ENCODE results near the gene FOXRED2. TPM values are rescaled to one million over a fixed set of nuclear protein-coding genes. Genes with fewer than 3 reads are reported as not detected.

The FOXRED2 gene
- total and polyA plus RNA-seq, 2 donors (not counting 1 experiment from before 2014, with no cell fraction given) = 0.86 to 7.4 TPM

DNA sequence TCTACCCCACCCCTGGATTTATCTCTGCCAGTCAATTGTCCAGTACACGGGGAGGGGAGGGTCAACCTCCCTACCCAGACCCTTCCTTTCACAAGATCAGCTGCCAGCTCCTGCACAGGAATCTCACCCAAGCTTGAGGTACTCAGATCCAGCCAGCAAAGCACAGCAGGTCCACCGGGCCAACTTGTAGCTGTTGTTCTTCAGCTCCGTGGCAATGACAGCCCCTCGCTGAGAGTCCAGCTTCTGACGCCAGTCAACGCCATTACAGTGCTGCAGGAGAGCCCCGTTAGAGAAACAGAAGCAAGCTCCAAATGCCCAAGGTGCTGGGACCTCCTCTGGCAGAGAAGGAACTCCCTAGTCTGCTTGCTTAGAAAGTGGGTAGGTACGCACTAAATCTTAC is 5.5 kb upstream of the FOXRED2 start:
- CTCF ChIA-PET = interaction anchor here (3.1 kb wide), 1 partner anchor 16 kb away, joined by 11 read pairs; no protein-coding TSS in a partner anchor
- intact Hi-C loops (cut with micrococcal nuclease) = no loop called here
- Histone ChIP-seq H3K4me2 (replicated peaks; ENCODE audit: low read depth, low read length, poor library complexity, severe bottlenecking) (no peak overlapping the region), H3K27ac (ENCODE audit: low read length in 2 of 2) (no peak overlapping the region), H3K79me2 (ENCODE audit: control insufficient read depth, insufficient read depth, low read length) (no peaks in the 10 kb centered on the region), H3K36me3 (replicated peaks in 1 of 2; ENCODE audit: control extremely low read depth in 1 of 2, control insufficient read depth in 1 of 2, extremely low read depth in 1 of 2, insufficient read depth in 2 of 2, low read length in 1 of 2) (peaks cover 8 to 72% of the 10 kb centered on the region in 2 experiments), H3K9me3 (ENCODE audit: control extremely low read depth in 1 of 3, control insufficient read depth in 2 of 3, insufficient read depth in 1 of 3, low read length in 2 of 3) (no peaks in the 10 kb centered on the region), H3K4me1 (ENCODE audit: control insufficient read depth in 2 of 2, insufficient read depth in 2 of 2, low read length in 2 of 2) (peaks cover 1 to 4% of the 10 kb centered on the region in 2 donors), H2AFZ (ENCODE audit: insufficient read depth, low read depth, low read length, poor library complexity, severe bottlenecking) (no peak overlapping the region), H3K4me3 (ENCODE audit: control extremely low read depth in 1 of 5, extremely low read depth in 1 of 5, insufficient read depth in 1 of 5, low read depth in 2 of 5, low read length in 4 of 5) (no peak overlapping the region), H3K27me3 (replicated peaks in 1 of 4; ENCODE audit: control extremely low read depth in 1 of 4, control insufficient read depth in 3 of 4, insufficient read depth in 4 of 4, low read length in 3 of 4) (no peaks in the 10 kb centered on the region), H4K20me1 (ENCODE audit: control insufficient read depth, insufficient read depth, low read length, poor library complexity, severe bottlenecking) (peaks cover 21% of the 10 kb centered on the region), H3K9ac (ENCODE audit: low read length) (no peak overlapping the region)
- Mint-ChIP-seq H3K27me3 (no peaks in the 10 kb centered on the region), H3K4me1 (peaks cover 7% of the 10 kb centered on the region), H3K27ac (no peak overlapping the region), H3K9me3 (ENCODE audit: insufficient read depth) (no peaks in the 10 kb centered on the region), H3K4me3 (no peak overlapping the region)
- WGBS (ENCODE audit: insufficient coverage) = over 99% methylated on average over 7 of the region's 8 CpGs
- ATAC-seq (ENCODE audit: low read depth) (no peak), DNase-seq (no peak)
- POLR2A ChIA-PET = no interaction called here
- TF ChIP-seq CTCF (IDR thresholded peaks at IDR 0.05) (no peak), EZH2 (IDR thresholded peaks at IDR 0.05; ENCODE audit: borderline replicate concordance, insufficient read depth, low read depth, low read length, poor library complexity, severe bottlenecking) (no peak)

GRCh38 chr22:36510966-36511881 is 4.4 kb upstream of the FOXRED2 start:
- peak; percentile 57 for TF ChIP-seq CTCF (IDR thresholded peaks at IDR 0.05)
- no peak for TF ChIP-seq EZH2 (IDR thresholded peaks at IDR 0.05; ENCODE audit: borderline replicate concordance, insufficient read depth, low read depth, low read length, poor library complexity, severe bottlenecking)
- ATAC-seq (ENCODE audit: low read depth) (no peak), DNase-seq (peak; percentile 61)
- CTCF ChIA-PET = interaction anchor here (0.5 to 3.2 kb wide), 15 partner anchors 9 to 1049 kb away, joined by 3 to 20 read pairs (median 4); partner anchors contain the start of gene CDC42EP1
- H4K20me1 ChIP-seq (ENCODE audit: control insufficient read depth, insufficient read depth, low read length, poor library complexity, severe bottlenecking) = peaks cover 12% of the 10 kb centered on the region
- H3K79me2 ChIP-seq (ENCODE audit: control insufficient read depth, insufficient read depth, low read length) = no peaks in the 10 kb centered on the region
- H3K9ac ChIP-seq (ENCODE audit: low read length) = no peak overlapping the region
- 74% methylated on average over 15 of the region's 17 CpGs for WGBS (ENCODE audit: insufficient coverage)
- peaks cover 8 to 12% of the 10 kb centered on the region in 2 donors for H3K4me1 ChIP-seq (ENCODE audit: control insufficient read depth in 2 of 2, insufficient read depth in 2 of 2, low read length in 2 of 2)
- no peak overlapping the region for H3K4me3 ChIP-seq (ENCODE audit: control extremely low read depth in 1 of 5, extremely low read depth in 1 of 5, insufficient read depth in 1 of 5, low read depth in 2 of 5, low read length in 4 of 5)
- Mint-ChIP-seq H3K27ac (peak overlapping the region; percentile 39), H3K27me3 (no peaks in the 10 kb centered on the region), H3K9me3 (ENCODE audit: insufficient read depth) (no peaks in the 10 kb centered on the region), H3K4me1 (peaks cover 11% of the 10 kb centered on the region), H3K4me3 (no peak overlapping the region)
- peaks cover 0 to 4% (median 0%) of the 10 kb centered on the region in 3 donors for H3K9me3 ChIP-seq (ENCODE audit: control extremely low read depth in 1 of 3, control insufficient read depth in 2 of 3, insufficient read depth in 1 of 3, low read length in 2 of 3)
- no peak overlapping the region for H3K4me2 ChIP-seq (replicated peaks; ENCODE audit: low read depth, low read length, poor library complexity, severe bottlenecking)
- intact Hi-C loops (cut with micrococcal nuclease) = no loop called here
- peak overlapping the region in 1 of 2 donors; percentile 11 for H3K27ac ChIP-seq (ENCODE audit: low read length in 2 of 2)
- H3K27me3 ChIP-seq (replicated peaks in 1 of 4; ENCODE audit: control extremely low read depth in 1 of 4, control insufficient read depth in 3 of 4, insufficient read depth in 4 of 4, low read length in 3 of 4) = no peaks in the 10 kb centered on the region
- POLR2A ChIA-PET = interaction anchor here (0.7 to 1.6 kb wide), 2 partner anchors 13 to 29 kb away, joined by 3 to 6 read pairs; partner anchors contain the start of gene TXN2
- H2AFZ ChIP-seq (ENCODE audit: insufficient read depth, low read depth, low read length, poor library complexity, severe bottlenecking) = no peak overlapping the region
- peaks cover 8 to 61% of the 10 kb centered on the region in 2 experiments for H3K36me3 ChIP-seq (replicated peaks in 1 of 2; ENCODE audit: control extremely low read depth in 1 of 2, control insufficient read depth in 1 of 2, extremely low read depth in 1 of 2, insufficient read depth in 2 of 2, low read length in 1 of 2)

All from B cell (primary cell).